GOT3 (cell line): ENCODE data around the gene IPPK.

Experiments used
- DNase-seq: peaks from one replicate; lab custom pipeline; 2025; ENCODE audit warnings: mixed read lengths; lab: John Stamatoyannopoulos, UW

The IPPK gene

GRCh38 chr9:92657296-92658094, 12.4 kb downstream of the IPPK start:
- no peak for DNase-seq

GRCh38 chr9:92656537-92656925, 13.4 kb downstream of the IPPK start:
- no peak for DNase-seq

- DNase-seq: no peak
Measured at GRCh38 chr9:92655896-92656536, 13.9 kb downstream of the IPPK start.

GRCh38 chr9:92655366-92655765, 14.6 kb downstream of the IPPK start:
- DNase-seq: no peak

GRCh38 chr9:92654481-92655301, 15.2 kb downstream of the IPPK start:
- DNase-seq: no peak

GRCh38 chr9:92652461-92652860, 17.5 kb downstream of the IPPK start:
- DNase-seq: no peak

GRCh38 chr9:92650839-92651621, 18.9 kb downstream of the IPPK start:
- DNase-seq: no peak

- no peak for DNase-seq
Measured at GRCh38 chr9:92650296-92650695, 19.6 kb downstream of the IPPK start.

- DNase-seq: no peak
Measured at GRCh38 chr9:92649007-92649406, 20.9 kb downstream of the IPPK start.

GRCh38 chr9:92648474-92648971, 21.4 kb downstream of the IPPK start:
- DNase-seq: no peak

- no peak for DNase-seq
Measured at GRCh38 chr9:92647671-92648473, 22.1 kb downstream of the IPPK start.

- no peak for DNase-seq
Measured at GRCh38 chr9:92645041-92645440, 24.9 kb downstream of the IPPK start.

- no peak for DNase-seq
Measured at GRCh38 chr9:92644278-92644677, 25.7 kb downstream of the IPPK start.

GRCh38 chr9:92642564-92642963, 27.4 kb downstream of the IPPK start:
- DNase-seq: no peak

- DNase-seq: no peak
Measured at GRCh38 chr9:92642041-92642451, 27.9 kb downstream of the IPPK start.

- no peak for DNase-seq
Measured at GRCh38 chr9:92641092-92641809, 28.7 kb downstream of the IPPK start.

GRCh38 chr9:92640398-92641091, 29.4 kb downstream of the IPPK start:
- DNase-seq: no peak

GRCh38 chr9:92639791-92640271, 30.1 kb downstream of the IPPK start:
- no peak for DNase-seq

- no peak for DNase-seq
Measured at GRCh38 chr9:92639124-92639523, 30.8 kb downstream of the IPPK start.
